ENCODE data around the gene KMT2B. TPM values are rescaled to one million over a fixed set of nuclear protein-coding genes. Genes with fewer than 3 reads are reported as not detected.

Gene KMT2B
- total RNA-seq, 1 experiment from 2014 or later = 66.6 TPM

DNA sequence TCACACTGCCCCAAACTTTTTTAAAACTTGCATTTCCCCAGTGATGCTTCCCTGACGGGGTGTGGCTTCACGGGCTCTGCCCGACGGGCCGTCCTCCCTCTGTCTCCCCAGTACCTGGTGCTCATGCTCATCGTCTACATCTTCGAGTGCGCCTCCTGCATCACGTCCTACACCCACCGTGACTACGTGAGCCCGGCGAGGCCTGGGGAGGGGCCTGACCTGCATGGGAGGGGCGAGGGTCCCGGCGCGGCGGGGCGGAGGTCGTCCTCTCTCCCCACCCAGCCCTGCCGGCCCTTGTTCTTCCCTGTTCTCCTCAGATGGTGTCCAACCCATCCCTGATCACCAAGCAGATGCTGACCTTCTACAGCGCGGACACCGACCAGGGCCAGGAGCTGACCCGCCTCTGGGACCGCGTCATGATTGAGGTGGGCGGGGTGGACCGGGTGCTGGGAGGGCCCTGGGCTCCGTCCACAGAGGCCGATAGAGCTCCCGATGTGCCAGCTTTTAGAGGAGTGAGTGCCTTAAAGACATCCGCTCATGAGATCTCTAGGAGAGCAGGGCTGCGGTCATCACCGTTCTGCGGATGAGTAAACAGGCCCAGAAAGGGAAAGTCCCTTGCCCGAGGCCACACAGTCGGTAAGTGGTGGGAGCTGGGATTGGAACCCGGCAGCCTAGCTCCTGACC, 44.5 kb upstream of the KMT2B start:
- H3K9me3 Mint-ChIP-seq = no peaks in the 10 kb centered on the region
- ChIA-PET CTCF (interaction anchor here (0.5 to 1.8 kb wide), 15 partner anchors 8 to 320 kb away, joined by 3 to 16 read pairs (median 4); no protein-coding TSS in a partner anchor), POLR2A (interaction anchor here (0.9 to 1.0 kb wide), 2 partner anchors 29 kb away, joined by 3 to 5 read pairs; no protein-coding TSS in a partner anchor)
- ATAC-seq (peak; percentile 92), DNase-seq (ENCODE audit: low spot score) (peak; percentile 69)
- peaks cover 12% of the 10 kb centered on the region; the same call in 1 of the 2 replicates for H3K4me1 Mint-ChIP-seq
- H3K27me3 Mint-ChIP-seq (ENCODE audit: low read depth) = peaks cover 48% of the 10 kb centered on the region
- TF ChIP-seq ERG (CRISPR knock-in tag; IDR thresholded peaks at IDR 0.05) = no peak
- TF ChIP-seq, protein P1, sequence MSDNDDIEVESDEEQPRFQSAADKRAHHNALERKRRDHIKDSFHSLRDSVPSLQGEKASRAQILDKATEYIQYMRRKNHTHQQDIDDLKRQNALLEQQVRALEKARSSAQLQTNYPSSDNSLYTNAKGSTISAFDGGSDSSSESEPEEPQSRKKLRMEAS (CRISPR knock-in tag; IDR thresholded peaks at IDR 0.05) = 0 out of 2 replicates have a peak, but pooled peaks have one; percentile 52
- TF ChIP-seq ZNF416 (CRISPR knock-in tag; IDR thresholded peaks at IDR 0.05) = no peak
- TF ChIP-seq, protein P2, sequence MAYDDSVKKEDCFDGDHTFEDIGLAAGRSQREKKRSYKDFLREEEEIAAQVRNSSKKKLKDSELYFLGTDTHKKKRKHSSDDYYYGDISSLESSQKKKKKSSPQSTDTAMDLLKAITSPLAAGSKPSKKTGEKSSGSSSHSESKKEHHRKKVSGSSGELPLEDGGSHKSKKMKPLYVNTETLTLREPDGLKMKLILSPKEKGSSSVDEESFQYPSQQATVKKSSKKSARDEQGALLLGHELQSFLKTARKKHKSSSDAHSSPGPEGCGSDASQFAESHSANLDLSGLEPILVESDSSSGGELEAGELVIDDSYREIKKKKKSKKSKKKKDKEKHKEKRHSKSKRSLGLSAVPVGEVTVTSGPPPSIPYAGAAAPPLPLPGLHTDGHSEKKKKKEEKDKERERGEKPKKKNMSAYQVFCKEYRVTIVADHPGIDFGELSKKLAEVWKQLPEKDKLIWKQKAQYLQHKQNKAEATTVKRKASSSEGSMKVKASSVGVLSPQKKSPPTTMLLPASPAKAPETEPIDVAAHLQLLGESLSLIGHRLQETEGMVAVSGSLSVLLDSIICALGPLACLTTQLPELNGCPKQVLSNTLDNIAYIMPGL (CRISPR knock-in tag; IDR thresholded peaks at IDR 0.05) = no peak
- TF ChIP-seq ZNF263 (CRISPR knock-in tag; IDR thresholded peaks at IDR 0.05; ENCODE audit: low read depth) = peak; percentile 82
- no peak for TF ChIP-seq NFATC4 (CRISPR knock-in tag; IDR thresholded peaks at IDR 0.05)
- no peak; the same call in 1 of the 2 replicates for TF ChIP-seq SP1 (CRISPR knock-in tag; conservative IDR thresholded peaks at IDR 0.05)
- TF ChIP-seq, protein P3, sequence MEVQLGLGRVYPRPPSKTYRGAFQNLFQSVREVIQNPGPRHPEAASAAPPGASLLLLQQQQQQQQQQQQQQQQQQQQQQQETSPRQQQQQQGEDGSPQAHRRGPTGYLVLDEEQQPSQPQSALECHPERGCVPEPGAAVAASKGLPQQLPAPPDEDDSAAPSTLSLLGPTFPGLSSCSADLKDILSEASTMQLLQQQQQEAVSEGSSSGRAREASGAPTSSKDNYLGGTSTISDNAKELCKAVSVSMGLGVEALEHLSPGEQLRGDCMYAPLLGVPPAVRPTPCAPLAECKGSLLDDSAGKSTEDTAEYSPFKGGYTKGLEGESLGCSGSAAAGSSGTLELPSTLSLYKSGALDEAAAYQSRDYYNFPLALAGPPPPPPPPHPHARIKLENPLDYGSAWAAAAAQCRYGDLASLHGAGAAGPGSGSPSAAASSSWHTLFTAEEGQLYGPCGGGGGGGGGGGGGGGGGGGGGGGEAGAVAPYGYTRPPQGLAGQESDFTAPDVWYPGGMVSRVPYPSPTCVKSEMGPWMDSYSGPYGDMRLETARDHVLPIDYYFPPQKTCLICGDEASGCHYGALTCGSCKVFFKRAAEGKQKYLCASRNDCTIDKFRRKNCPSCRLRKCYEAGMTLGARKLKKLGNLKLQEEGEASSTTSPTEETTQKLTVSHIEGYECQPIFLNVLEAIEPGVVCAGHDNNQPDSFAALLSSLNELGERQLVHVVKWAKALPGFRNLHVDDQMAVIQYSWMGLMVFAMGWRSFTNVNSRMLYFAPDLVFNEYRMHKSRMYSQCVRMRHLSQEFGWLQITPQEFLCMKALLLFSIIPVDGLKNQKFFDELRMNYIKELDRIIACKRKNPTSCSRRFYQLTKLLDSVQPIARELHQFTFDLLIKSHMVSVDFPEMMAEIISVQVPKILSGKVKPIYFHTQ (CRISPR knock-in tag; IDR thresholded peaks at IDR 0.05) = no peak
- no peak for TF ChIP-seq ZNF121 (CRISPR knock-in tag; IDR thresholded peaks at IDR 0.05)
- TF ChIP-seq, protein P4, sequence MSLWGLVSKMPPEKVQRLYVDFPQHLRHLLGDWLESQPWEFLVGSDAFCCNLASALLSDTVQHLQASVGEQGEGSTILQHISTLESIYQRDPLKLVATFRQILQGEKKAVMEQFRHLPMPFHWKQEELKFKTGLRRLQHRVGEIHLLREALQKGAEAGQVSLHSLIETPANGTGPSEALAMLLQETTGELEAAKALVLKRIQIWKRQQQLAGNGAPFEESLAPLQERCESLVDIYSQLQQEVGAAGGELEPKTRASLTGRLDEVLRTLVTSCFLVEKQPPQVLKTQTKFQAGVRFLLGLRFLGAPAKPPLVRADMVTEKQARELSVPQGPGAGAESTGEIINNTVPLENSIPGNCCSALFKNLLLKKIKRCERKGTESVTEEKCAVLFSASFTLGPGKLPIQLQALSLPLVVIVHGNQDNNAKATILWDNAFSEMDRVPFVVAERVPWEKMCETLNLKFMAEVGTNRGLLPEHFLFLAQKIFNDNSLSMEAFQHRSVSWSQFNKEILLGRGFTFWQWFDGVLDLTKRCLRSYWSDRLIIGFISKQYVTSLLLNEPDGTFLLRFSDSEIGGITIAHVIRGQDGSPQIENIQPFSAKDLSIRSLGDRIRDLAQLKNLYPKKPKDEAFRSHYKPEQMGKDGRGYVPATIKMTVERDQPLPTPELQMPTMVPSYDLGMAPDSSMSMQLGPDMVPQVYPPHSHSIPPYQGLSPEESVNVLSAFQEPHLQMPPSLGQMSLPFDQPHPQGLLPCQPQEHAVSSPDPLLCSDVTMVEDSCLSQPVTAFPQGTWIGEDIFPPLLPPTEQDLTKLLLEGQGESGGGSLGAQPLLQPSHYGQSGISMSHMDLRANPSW (CRISPR knock-in tag; conservative IDR thresholded peaks at IDR 0.05; ENCODE audit: low read depth) = no peak
- TF ChIP-seq GTF2I (CRISPR knock-in tag; conservative IDR thresholded peaks at IDR 0.05) = no peak
- TF ChIP-seq ZNF512 (CRISPR knock-in tag; IDR thresholded peaks at IDR 0.05; ENCODE audit: borderline replicate concordance) = no peak
- no peak for TF ChIP-seq FOXP1 (CRISPR knock-in tag; IDR thresholded peaks at IDR 0.05; ENCODE audit: borderline replicate concordance)
- TF ChIP-seq ESRRA (CRISPR knock-in tag; IDR thresholded peaks at IDR 0.05; ENCODE audit: borderline replicate concordance) = no peak
- no peak for TF ChIP-seq ARID4B (CRISPR knock-in tag; IDR thresholded peaks at IDR 0.05; ENCODE audit: borderline replicate concordance)
- TF ChIP-seq, protein P5, sequence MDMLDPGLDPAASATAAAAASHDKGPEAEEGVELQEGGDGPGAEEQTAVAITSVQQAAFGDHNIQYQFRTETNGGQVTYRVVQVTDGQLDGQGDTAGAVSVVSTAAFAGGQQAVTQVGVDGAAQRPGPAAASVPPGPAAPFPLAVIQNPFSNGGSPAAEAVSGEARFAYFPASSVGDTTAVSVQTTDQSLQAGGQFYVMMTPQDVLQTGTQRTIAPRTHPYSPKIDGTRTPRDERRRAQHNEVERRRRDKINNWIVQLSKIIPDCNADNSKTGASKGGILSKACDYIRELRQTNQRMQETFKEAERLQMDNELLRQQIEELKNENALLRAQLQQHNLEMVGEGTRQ (CRISPR knock-in tag; IDR thresholded peaks at IDR 0.05) = no peak
- TF ChIP-seq ATF2 (CRISPR knock-in tag; IDR thresholded peaks at IDR 0.05; ENCODE audit: borderline replicate concordance, low read depth) = no peak
- peak; percentile 39; the same call in 1 of the 2 replicates for TF ChIP-seq TP53 (CRISPR knock-in tag; IDR thresholded peaks at IDR 0.05)
- no peaks in the 10 kb centered on the region for H3K36me3 Mint-ChIP-seq
- peak overlapping the region; percentile 96 for H3K27ac Mint-ChIP-seq
- H3K4me3 Mint-ChIP-seq = peak overlapping the region; percentile 84
